Glutamatergic neuron (in vitro differentiated cells): Measurements from ENCODE around the gene SIRT3. TPM values are rescaled to one million over a fixed set of nuclear protein-coding genes. Genes with fewer than 3 reads are reported as not detected.

Experiments
- DNase-seq: peaks from one replicate; pipeline ENCODE4 v3.0.0; 2022
- H3K27ac Mint-ChIP-seq: one replicate; pipeline ENCODE4 v1.8.0; 2020; ENCODE audit warnings: mild to moderate bottlenecking, mixed read lengths, inconsistent platforms; ENCODE audit not compliant: unreplicated experiment
- H3K27me3 Mint-ChIP-seq: one replicate; pipeline ENCODE4 v1.8.0; 2020; ENCODE audit warnings: mild to moderate bottlenecking, moderate library complexity, mixed read lengths, inconsistent platforms; ENCODE audit not compliant: unreplicated experiment
- H3K36me3 Mint-ChIP-seq: one replicate; pipeline ENCODE4 v1.8.0; 2020; ENCODE audit warnings: mild to moderate bottlenecking, mixed read lengths, inconsistent platforms; ENCODE audit not compliant: unreplicated experiment
- H3K4me1 Mint-ChIP-seq: one replicate; pipeline ENCODE4 v1.8.0; 2020; ENCODE audit warnings: mild to moderate bottlenecking, low read depth, mixed read lengths, inconsistent platforms; ENCODE audit not compliant: unreplicated experiment
- H3K4me3 Mint-ChIP-seq: one replicate; pipeline ENCODE4 v1.8.0; 2020; ENCODE audit warnings: mild to moderate bottlenecking, mixed read lengths, inconsistent platforms; ENCODE audit not compliant: unreplicated experiment
- H3K9me3 Mint-ChIP-seq: one replicate; pipeline ENCODE4 v1.8.0; 2020; ENCODE audit warnings: mild to moderate bottlenecking, moderate library complexity, mixed read lengths, inconsistent platforms; ENCODE audit not compliant: unreplicated experiment
- total RNA-seq: library from RNA; stranded (reverse); fragmentation: NEBNext Ultra II Directional; extraction: Animal tissue kit (Norgen Biotek cat#: 25700); gene quantifications from one replicate; pipeline ENCODE4 v1.2.1, GENCODE V29; 2021; ENCODE audit not compliant: unreplicated experiment
- TF ChIP-seq, protein P1 (sequence below): fragments of 200-600 bp; sonication (generic); IDR thresholded peaks from one replicate; pipeline ENCODE4 v1.5.0; 2021; ENCODE audit not compliant: partially characterized antibody, unreplicated experiment

SIRT3 gene
- total RNA-seq, 1 donor from 2014 or later = 23.6 TPM

DNA sequence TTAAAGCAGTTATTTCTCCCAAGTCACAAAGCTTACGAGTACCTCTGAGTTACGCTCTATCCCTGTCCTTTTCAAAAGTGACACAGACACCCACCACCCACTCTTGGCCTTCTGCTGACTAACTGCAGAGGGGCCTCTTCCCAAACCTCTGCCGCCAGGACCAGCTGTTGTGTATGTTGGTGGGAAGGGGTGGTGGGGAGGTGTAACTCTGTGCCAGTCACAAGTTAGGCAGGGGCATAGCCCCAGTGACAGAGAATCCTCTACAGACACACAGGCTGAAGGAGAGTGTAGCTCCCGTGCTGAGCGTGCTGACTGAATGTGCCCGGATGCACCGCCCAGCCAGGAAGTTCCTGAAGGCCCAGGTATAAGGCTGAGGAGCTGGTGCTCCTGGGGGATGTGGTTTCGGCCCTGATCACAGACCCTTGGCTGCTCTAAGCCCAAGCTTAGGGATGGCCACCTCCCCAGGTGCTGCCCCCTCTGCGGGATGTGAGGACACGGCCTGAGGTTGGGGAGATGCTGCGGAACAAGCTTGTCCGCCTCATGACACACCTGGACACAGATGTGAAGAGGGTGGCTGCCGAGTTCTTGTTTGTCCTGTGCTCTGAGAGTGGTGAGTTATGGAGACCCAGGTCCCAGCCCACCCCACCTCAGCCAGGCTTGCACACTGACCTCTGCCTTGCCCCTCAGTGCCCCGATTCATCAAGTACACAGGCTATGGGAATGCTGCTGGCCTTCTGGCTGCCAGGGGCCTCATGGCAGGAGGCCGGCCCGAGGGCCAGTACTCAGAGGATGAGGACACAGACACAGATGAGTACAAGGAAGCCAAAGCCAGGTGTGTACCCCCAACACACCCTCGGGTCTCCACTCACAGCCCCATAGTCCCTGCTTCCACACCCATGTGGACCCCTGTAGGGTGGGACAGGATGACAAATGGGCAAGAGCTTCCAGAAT lies 23.7 kb downstream of the SIRT3 start:
- Mint-ChIP-seq H3K27ac (no peak overlapping the region), H3K9me3 (peaks cover 16% of the 10 kb centered on the region), H3K4me3 (no peak overlapping the region), H3K27me3 (peaks cover 15% of the 10 kb centered on the region), H3K4me1 (no peaks in the 10 kb centered on the region), H3K36me3 (peaks cover 9% of the 10 kb centered on the region)
- peak; percentile 1 for DNase-seq
- TF ChIP-seq, protein P1, sequence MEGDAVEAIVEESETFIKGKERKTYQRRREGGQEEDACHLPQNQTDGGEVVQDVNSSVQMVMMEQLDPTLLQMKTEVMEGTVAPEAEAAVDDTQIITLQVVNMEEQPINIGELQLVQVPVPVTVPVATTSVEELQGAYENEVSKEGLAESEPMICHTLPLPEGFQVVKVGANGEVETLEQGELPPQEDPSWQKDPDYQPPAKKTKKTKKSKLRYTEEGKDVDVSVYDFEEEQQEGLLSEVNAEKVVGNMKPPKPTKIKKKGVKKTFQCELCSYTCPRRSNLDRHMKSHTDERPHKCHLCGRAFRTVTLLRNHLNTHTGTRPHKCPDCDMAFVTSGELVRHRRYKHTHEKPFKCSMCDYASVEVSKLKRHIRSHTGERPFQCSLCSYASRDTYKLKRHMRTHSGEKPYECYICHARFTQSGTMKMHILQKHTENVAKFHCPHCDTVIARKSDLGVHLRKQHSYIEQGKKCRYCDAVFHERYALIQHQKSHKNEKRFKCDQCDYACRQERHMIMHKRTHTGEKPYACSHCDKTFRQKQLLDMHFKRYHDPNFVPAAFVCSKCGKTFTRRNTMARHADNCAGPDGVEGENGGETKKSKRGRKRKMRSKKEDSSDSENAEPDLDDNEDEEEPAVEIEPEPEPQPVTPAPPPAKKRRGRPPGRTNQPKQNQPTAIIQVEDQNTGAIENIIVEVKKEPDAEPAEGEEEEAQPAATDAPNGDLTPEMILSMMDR = no peak

- Mint-ChIP-seq H3K4me1 (no peaks in the 10 kb centered on the region), H3K27ac (no peak overlapping the region), H3K4me3 (no peak overlapping the region), H3K36me3 (peaks cover 9% of the 10 kb centered on the region), H3K9me3 (peaks cover 16% of the 10 kb centered on the region), H3K27me3 (peaks cover 15% of the 10 kb centered on the region)
- no peak for DNase-seq
- TF ChIP-seq, protein P1 = no peak
Measured at GRCh38 chr11:211741-212140, 24.4 kb downstream of the SIRT3 start.

DNA sequence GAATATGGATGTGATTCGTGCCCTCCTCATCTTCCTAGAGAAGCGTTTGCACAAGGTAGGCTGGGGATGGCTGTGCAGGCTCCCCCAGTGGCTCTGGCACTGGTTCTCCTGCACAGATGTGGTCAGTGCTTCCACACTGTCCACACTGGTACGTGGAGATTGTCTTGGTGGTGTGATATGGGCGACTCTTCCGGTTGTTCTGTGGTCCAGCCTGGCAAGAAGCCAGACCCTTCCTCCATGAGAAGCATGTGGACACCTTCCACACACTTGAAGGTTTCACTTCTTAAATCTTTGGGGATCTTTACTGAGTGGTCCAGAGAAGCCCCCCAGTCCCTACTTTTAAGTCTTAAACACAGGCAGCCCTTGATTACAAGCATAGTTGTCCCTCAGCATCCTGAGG lies 24.8 kb downstream of the SIRT3 start:
- H3K4me1 Mint-ChIP-seq = no peaks in the 10 kb centered on the region
- peaks cover 9% of the 10 kb centered on the region for H3K36me3 Mint-ChIP-seq
- no peak overlapping the region for H3K4me3 Mint-ChIP-seq

DNA sequence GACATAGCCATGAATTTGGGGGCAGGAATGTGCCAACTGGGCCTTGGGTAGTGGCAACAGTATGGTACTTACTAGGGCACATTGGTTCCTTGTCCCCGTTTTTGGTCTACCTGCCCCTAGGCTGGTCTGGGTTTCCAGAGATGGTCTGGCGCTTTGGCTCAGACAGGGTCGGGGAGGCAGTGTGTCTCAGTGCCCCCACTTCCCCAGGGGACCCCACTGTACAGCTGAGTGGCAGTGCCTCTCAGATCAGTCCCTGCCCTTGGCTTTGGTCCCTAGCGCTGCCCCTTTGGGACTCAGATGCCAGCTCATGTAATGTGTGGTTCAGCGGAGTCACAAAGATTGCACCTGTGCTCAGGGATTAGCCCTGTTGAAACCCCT lies 25.4 kb downstream of the SIRT3 start:
- Mint-ChIP-seq H3K4me1 (no peaks in the 10 kb centered on the region), H3K27me3 (peaks cover 17% of the 10 kb centered on the region), H3K27ac (no peak overlapping the region), H3K4me3 (no peak overlapping the region), H3K9me3 (peaks cover 19% of the 10 kb centered on the region), H3K36me3 (peaks cover 9% of the 10 kb centered on the region)
- TF ChIP-seq, protein P1 = no peak
- DNase-seq = no peak

More for the DNA sequence above, 24.8 kb downstream of the SIRT3 start:
- DNase-seq = no peak
- TF ChIP-seq, protein P1 = no peak
- peak overlapping the region; percentile 28 for H3K27ac Mint-ChIP-seq
- peaks cover 15% of the 10 kb centered on the region for H3K27me3 Mint-ChIP-seq
- peaks cover 19% of the 10 kb centered on the region for H3K9me3 Mint-ChIP-seq

- Mint-ChIP-seq H3K4me1 (no peaks in the 10 kb centered on the region), H3K9me3 (peaks cover 19% of the 10 kb centered on the region), H3K4me3 (peak overlapping the region; percentile 15), H3K27me3 (peaks cover 17% of the 10 kb centered on the region), H3K27ac (no peak overlapping the region), H3K36me3 (peaks cover 9% of the 10 kb centered on the region)
- no peak for DNase-seq
- TF ChIP-seq, protein P1 = no peak
Measured at GRCh38 chr11:210122-210802, 25.9 kb downstream of the SIRT3 start.
